Transverse colon (tissue), 4 donors: ENCODE measurements around the gene DNAH11. TPM values are rescaled to one million over a fixed set of nuclear protein-coding genes. Genes with fewer than 3 reads are reported as not detected.
"Not testable (repeated sequence)": the region's sequence is repeated elsewhere in the genome, so short reads cannot be mapped to it uniquely, and the experiment has no call there.

Experiments used
- DNase-seq: peaks from one replicate; pipeline ENCODE4 v3.0.0-alpha.2; 2019
- H3K27ac ChIP-seq, 4 donors: fragments of 200-600 bp; sonication (generic); 2 replicates each; pipeline ENCODE4 v1.5.1; 2016 to 2018; ENCODE audit warnings: inconsistent platforms in 4 of 4
- H3K27me3 ChIP-seq: fragments of 200-600 bp; sonication (generic); 2 replicates; pipeline ENCODE4 v1.5.1; 2017; ENCODE audit warnings: inconsistent platforms
- H3K36me3 ChIP-seq, 4 donors: fragments of 200-600 bp; sonication (generic); 2 replicates each; pipeline ENCODE4 v1.5.1; 2017 to 2019; ENCODE audit warnings: inconsistent platforms in 4 of 4
- H3K4me1 ChIP-seq, 4 donors: fragments of 200-600 bp; sonication (generic); 2 replicates each; pipeline ENCODE4 v1.5.1; 2017 to 2020; ENCODE audit warnings: inconsistent platforms in 4 of 4
- H3K4me3 ChIP-seq, 4 donors: fragments of 200-600 bp; sonication (generic); 1 replicate in 1 of 4; 2 replicates in 3 of 4; pipeline versions ENCODE4 v1.5.1 to v1.6.1; 2017 to 2019; ENCODE audit warnings: inconsistent platforms in 4 of 4
- H3K9me3 ChIP-seq, 2 donors: fragments of 200-600 bp; sonication (generic); 2 replicates each; pipeline ENCODE4 v1.5.1; 2017 to 2019; ENCODE audit warnings: inconsistent platforms in 2 of 2
- CTCF ChIP-seq, 5 experiments: fragments of 200-600 bp in 3 of 5; fragments of 450-650 bp in 2 of 5; sonication (generic) in 3 of 5; IDR thresholded peaks; 1 replicate in 2 of 5; 2 replicates in 3 of 5; pipeline ENCODE4 v1.5.1; 2016 to 2017; ENCODE audit warnings: antibody characterized with exemption in 5 of 5, inconsistent platforms in 3 of 5, mild to moderate bottlenecking in 2 of 5, moderate library complexity in 1 of 5
- EP300 ChIP-seq: sonication (generic); formaldehyde crosslinking; IDR thresholded peaks from one replicate; pipeline ENCODE4 v1.6.1; 2017; ENCODE audit warnings: antibody characterized with exemption, low read depth
- POLR2A ChIP-seq: fragments of 450-650 bp; IDR thresholded peaks from one replicate; pipeline ENCODE4 v1.6.1; 2016; ENCODE audit warnings: antibody characterized with exemption, mild to moderate bottlenecking, moderate library complexity
- POLR2AphosphoS5 ChIP-seq, 3 donors: sonication (generic); formaldehyde crosslinking; IDR thresholded peaks; one replicate each; pipeline ENCODE4 v1.6.1; 2016; ENCODE audit warnings: antibody characterized with exemption in 3 of 3
- WGBS, 2 donors: methylation state at CpG; one replicate each; pipeline ENCODE4 v1.1.5; 2018; ENCODE audit warnings: low coverage in 1 of 2; 5-methylcytosine and 5-hydroxymethylcytosine counted together
- in situ Hi-C, 4 donors: fragments of 200-750 bp; cut with MboI; loops; one replicate each; pipeline versions ENCODE4 v1.15.0 to v1.15.1; 2017; ENCODE audit warnings: low sequenced_read_pairs in 3 of 4, low pct_ligation_motif_present in 1 of 4, low pct_unique_long_range_greater_than_20kb in 1 of 4
- intact Hi-C: fragments of 100-400 bp; cut with DNase I; formaldehyde crosslinking; loops from one replicate; pipeline ENCODE4 v1.15.1; 2023; ENCODE audit warnings: low total_unique reads
- total RNA-seq, 4 donors: library from RNA; depleted of rRNA; stranded (reverse); fragments of >200 nt; gene quantifications; one replicate each; pipeline ENCODE4 v1.1.0, GENCODE V29; 2016

DNAH11 gene
- total RNA-seq, 4 donors from 2014 or later, result under 0.01 to 0.16 TPM; not detected in 2

- Histone ChIP-seq H3K36me3 (peaks cover 0 to 5% (median 0%) of the 10 kb centered on the region in 4 donors), H3K27me3 (no peaks in the 10 kb centered on the region), H3K9me3 (no peaks in the 10 kb centered on the region), H3K27ac (no peak overlapping the region), H3K4me1 (no peaks in the 10 kb centered on the region), H3K4me3 (no peak overlapping the region)
- DNase-seq, result no peak
- in situ Hi-C loops, result loop anchor here (25.0 kb wide), 2 partner anchors 252 to 727 kb away; partner anchors contain the start of gene SP8 (in 2 of the 4)
- intact Hi-C loops, result no loop called here
- TF ChIP-seq POLR2A (no peak), CTCF (IDR thresholded peaks at IDR 0.05) (no peak), EP300 (no peak), POLR2AphosphoS5 (IDR thresholded peaks at IDR 0.05) (no peak)
Observed at GRCh38 chr7:21514062-21514461, 28.8 kb upstream of the DNAH11 start.

DNA sequence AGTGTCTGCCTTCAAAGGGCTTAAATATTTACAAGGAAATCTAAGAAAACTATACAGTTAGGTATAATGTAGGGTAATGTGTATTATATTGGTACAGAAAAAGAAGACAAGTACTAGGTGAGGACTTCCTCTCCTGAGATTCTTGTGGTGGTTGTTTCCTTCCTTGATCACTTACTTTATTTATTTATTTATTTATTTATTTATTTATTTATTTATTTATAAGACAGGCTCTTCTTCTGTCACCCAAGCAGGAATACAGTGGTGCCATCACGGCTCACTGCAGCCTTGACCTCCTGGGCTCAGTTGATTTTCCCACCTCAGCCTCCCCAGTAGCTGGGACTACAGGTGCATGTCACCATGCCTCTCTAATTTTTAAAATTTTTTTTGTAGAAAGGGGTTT, 18.2 kb upstream of the DNAH11 start:
- WGBS, 2 donors, result 94 to 100% methylated on average over 1 of the region's 1 CpG
- H3K27me3 ChIP-seq, result no peaks in the 10 kb centered on the region
- no peaks in the 10 kb centered on the region for H3K9me3 ChIP-seq
- intact Hi-C loops, result no loop called here
- DNase-seq, result no peak
- H3K4me3 ChIP-seq, result no peak overlapping the region
- TF ChIP-seq POLR2AphosphoS5 (IDR thresholded peaks at IDR 0.05) (no peak), EP300 (no peak), POLR2A (no peak), CTCF (IDR thresholded peaks at IDR 0.05) (no peak)
- in situ Hi-C loops, result loop anchor here (25.0 kb wide), 2 partner anchors 262 to 737 kb away; partner anchors contain the start of gene SP8 (in 2 of the 4)
- no peaks in the 10 kb centered on the region for H3K36me3 ChIP-seq
- no peaks in the 10 kb centered on the region for H3K4me1 ChIP-seq
- no peak overlapping the region for H3K27ac ChIP-seq

GRCh38 chr7:21526007-21526406, 16.8 kb upstream of the DNAH11 start:
- no peaks in the 10 kb centered on the region for H3K36me3 ChIP-seq
- no peak for TF ChIP-seq POLR2AphosphoS5 (IDR thresholded peaks at IDR 0.05)
- TF ChIP-seq CTCF (IDR thresholded peaks at IDR 0.05), result peak; percentile 20 to 37 (median 29)
- H3K9me3 ChIP-seq, result no peaks in the 10 kb centered on the region
- no peak for DNase-seq
- H3K4me3 ChIP-seq, result no peak overlapping the region
- no peak overlapping the region for H3K27ac ChIP-seq
- intact Hi-C loops (no loop called here), in situ Hi-C loops (no loop called here)
- H3K4me1 ChIP-seq, result no peaks in the 10 kb centered on the region
- no peaks in the 10 kb centered on the region for H3K27me3 ChIP-seq

GRCh38 chr7:21526448-21526847, 16.4 kb upstream of the DNAH11 start:
- Histone ChIP-seq H3K36me3 (no peaks in the 10 kb centered on the region), H3K27me3 (no peaks in the 10 kb centered on the region), H3K27ac (no peak overlapping the region), H3K4me3 (no peak overlapping the region), H3K4me1 (no peaks in the 10 kb centered on the region), H3K9me3 (no peaks in the 10 kb centered on the region)
- DNase-seq, result no peak
- intact Hi-C loops, result no loop called here
- in situ Hi-C loops, result no loop called here
- 93% methylated on average over 3 of the region's 3 CpGs; no CpG with 5 or more reads in 1 of the 2 donors for WGBS, 2 donors
- TF ChIP-seq EP300, result no peak
- TF ChIP-seq POLR2A, result no peak
- TF ChIP-seq CTCF (IDR thresholded peaks at IDR 0.05), result no peak

- H3K4me1 ChIP-seq, H3K4me3 ChIP-seq, H3K36me3 ChIP-seq, H3K27ac ChIP-seq, in situ Hi-C loops, H3K27me3 ChIP-seq, H3K9me3 ChIP-seq, DNase-seq: not testable (repeated sequence)
- intact Hi-C loops, result loop anchor here (5.0 kb wide), 1 partner anchor 1155 kb away; no protein-coding TSS in a partner anchor
- WGBS, 2 donors, result 37 to 56% methylated on average over 1 of the region's 1 CpG
Observed at GRCh38 chr7:21532485-21532884, 10.4 kb upstream of the DNAH11 start.

- H3K27ac ChIP-seq, in situ Hi-C loops, H3K4me1 ChIP-seq, H3K9me3 ChIP-seq, H3K36me3 ChIP-seq, H3K27me3 ChIP-seq, H3K4me3 ChIP-seq, DNase-seq: not testable (repeated sequence)
- intact Hi-C loops, result loop anchor here (5.0 kb wide), 1 partner anchor 1156 kb away; no protein-coding TSS in a partner anchor
Observed at GRCh38 chr7:21533646-21534045, 9.2 kb upstream of the DNAH11 start.

DNA sequence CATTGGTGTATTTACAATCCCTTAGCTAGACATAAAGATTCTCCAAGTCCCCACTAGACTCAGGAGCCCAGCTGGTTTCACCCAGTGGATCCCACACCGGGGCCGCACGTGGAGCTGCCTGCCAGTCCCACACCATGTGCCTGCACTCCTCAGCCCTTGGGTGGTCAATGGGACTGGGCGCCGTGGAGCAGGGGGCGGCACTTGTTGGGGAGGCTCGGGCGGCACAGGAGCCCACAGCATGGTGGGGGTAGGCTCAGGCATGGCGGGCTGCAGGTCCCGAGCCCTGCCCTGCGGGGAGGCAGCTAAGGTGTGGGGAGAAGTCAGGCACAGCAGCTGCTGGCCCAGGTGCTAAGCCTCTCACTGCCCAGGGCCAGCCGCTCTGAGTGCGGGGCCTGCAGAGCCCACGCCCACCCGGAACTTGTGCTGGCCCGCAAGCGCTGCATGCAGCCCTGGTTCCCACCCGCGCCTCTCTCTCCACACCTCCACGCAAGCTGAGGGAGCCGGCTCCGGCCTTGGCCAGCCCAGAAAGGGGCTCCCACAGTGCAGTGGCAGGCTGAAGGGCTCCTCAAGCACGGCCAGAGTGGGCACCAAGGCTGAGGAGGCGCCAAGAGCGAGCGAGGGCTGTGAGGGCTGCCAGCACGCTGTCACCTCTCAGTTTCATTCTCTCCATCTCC, 6.3 kb upstream of the DNAH11 start:
- H3K4me3 ChIP-seq, intact Hi-C loops, in situ Hi-C loops, H3K9me3 ChIP-seq, H3K27ac ChIP-seq, H3K36me3 ChIP-seq, DNase-seq, H3K4me1 ChIP-seq: not testable (repeated sequence)
- peaks cover 22% of the 10 kb centered on the region for H3K27me3 ChIP-seq
- WGBS, 2 donors, result 93% methylated on average over 27 of the region's 27 CpGs; no CpG with 5 or more reads in 1 of the 2 donors
